MM.1S (cell line): ENCODE data around the gene SMR3B.
A peak's percentile ranks its signal among the peaks of the same experiment; 100 is the strongest.

Experiments used
- DNase-seq: peaks from one replicate; pipeline ENCODE4 v3.0.0-alpha.2; 2015
- H2AFZ ChIP-seq: fragments of 300-600 bp; sonication (generic); 2 replicates; pipeline ENCODE4 v1.6.0; 2016; ENCODE audit warnings: antibody characterized with exemption, low read length
- H3F3A ChIP-seq: fragments of 300-600 bp; sonication (generic); 2 replicates; pipeline ENCODE4 v1.6.1; 2016; ENCODE audit warnings: mild to moderate bottlenecking, antibody characterized with exemption, low read length, moderate library complexity, mixed read lengths; ENCODE audit not compliant: insufficient read depth
- H3K27ac ChIP-seq: fragments of 300-600 bp; sonication (generic); 2 replicates; pipeline ENCODE4 v1.5.1; 2016; ENCODE audit warnings: mild to moderate bottlenecking, low read length
- H3K27me3 ChIP-seq: fragments of 300-600 bp; sonication (generic); replicated peaks from 2 replicates; pipeline ENCODE4 v1.6.0; 2016; ENCODE audit warnings: low read length; ENCODE audit not compliant: insufficient read depth
- H3K36me3 ChIP-seq: fragments of 300-600 bp; sonication (generic); replicated peaks from 2 replicates; pipeline ENCODE4 v1.6.1; 2016; ENCODE audit warnings: mild to moderate bottlenecking, low read length, mixed read lengths; ENCODE audit not compliant: insufficient read depth
- H3K4me1 ChIP-seq: fragments of 300-600 bp; sonication (generic); 2 replicates; pipeline ENCODE4 v1.6.1; 2016; ENCODE audit warnings: low read length, mixed read lengths
- H3K4me2 ChIP-seq: fragments of 300-600 bp; sonication (generic); 2 replicates; pipeline ENCODE4 v1.6.0; 2016; ENCODE audit warnings: low read depth, low read length
- H3K4me3 ChIP-seq: fragments of 300-600 bp; sonication (generic); 2 replicates; pipeline ENCODE4 v1.5.1; 2016; ENCODE audit warnings: low read length, mixed read lengths
- H3K79me2 ChIP-seq: fragments of 300-600 bp; sonication (generic); 2 replicates; pipeline ENCODE4 v1.6.1; 2016; ENCODE audit warnings: mixed run types, low read length, mixed read lengths
- H3K9ac ChIP-seq: fragments of 300-600 bp; sonication (generic); 2 replicates; pipeline ENCODE4 v1.6.1; 2016; ENCODE audit warnings: low read length, mixed read lengths
- H3K9me2 ChIP-seq: fragments of 300-600 bp; sonication (generic); replicated peaks from 2 replicates; pipeline ENCODE4 v1.6.1; 2016; ENCODE audit warnings: mild to moderate bottlenecking, low read length, mixed read lengths; ENCODE audit not compliant: insufficient read depth
- H3K9me3 ChIP-seq: fragments of 300-600 bp; sonication (generic); replicated peaks from 2 replicates; pipeline ENCODE4 v1.6.1; 2016; ENCODE audit warnings: mild to moderate bottlenecking, low read length, mixed read lengths; ENCODE audit not compliant: insufficient read depth
- H4K20me1 ChIP-seq: fragments of 300-600 bp; sonication (generic); 2 replicates; pipeline ENCODE4 v1.6.1; 2016; ENCODE audit warnings: mild to moderate bottlenecking, low read length, moderate library complexity, mixed read lengths; ENCODE audit not compliant: insufficient read depth
- EZH2 ChIP-seq: fragments of 300-600 bp; sonication (generic); optimal IDR thresholded peaks from 2 replicates; pipeline ENCODE3; 2017; ENCODE audit warnings: low read depth, mild to moderate bottlenecking, antibody characterized with exemption, low read length, mixed read lengths
- EZH2phosphoT487 ChIP-seq: fragments of 300-600 bp; sonication (generic); IDR thresholded peaks from 2 replicates; pipeline ENCODE4 v1.6.1; 2018; ENCODE audit warnings: antibody characterized with exemption, low read length
- TF ChIP-seq, protein P1 (sequence below): fragments of 300-600 bp; sonication (generic); IDR thresholded peaks from 2 replicates; pipeline ENCODE4 v1.5.1; 2016; ENCODE audit warnings: antibody characterized with exemption, low read length, mixed read lengths

The SMR3B gene

DNA sequence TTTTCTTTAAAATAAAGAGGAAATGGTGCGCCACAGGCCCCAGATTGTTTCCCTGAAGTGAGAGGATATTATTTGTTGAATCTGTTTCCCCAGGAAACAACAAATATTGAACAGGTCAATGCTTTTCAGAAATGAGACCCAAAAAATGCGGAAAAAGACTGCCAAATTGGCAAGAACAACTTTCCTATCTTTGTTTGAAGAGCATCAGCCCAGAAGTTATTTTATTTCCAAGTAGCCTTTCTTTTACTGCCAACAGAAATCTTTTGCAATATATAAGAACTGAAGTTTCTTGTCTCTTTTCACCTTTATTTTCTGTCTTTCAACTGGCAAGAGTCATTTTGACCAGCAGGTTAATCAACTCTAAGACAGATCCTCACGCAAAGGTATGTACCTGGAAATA is 22.5 kb upstream of the SMR3B start, which contains the start of gene SMR3A:
Gene SMR3A, plus strand, starts transcription at position 301 of the 400 bp plus-strand sequence. CDS start 1,356 bp downstream, outside the sequence.
- Histone ChIP-seq H3F3A (no peaks in the 10 kb centered on the region), H3K4me3 (no peak within 1 kb of the TSS), H3K4me2 (no peak within 1 kb of the TSS), H3K9me2 (no peaks in the 10 kb centered on the region), H3K9me3 (no peaks in the 10 kb centered on the region), H3K27me3 (no peaks in the 10 kb centered on the region), H3K36me3 (no peaks in the 10 kb centered on the region), H4K20me1 (no peaks in the 10 kb centered on the region), H2AFZ (no peak within 1 kb of the TSS), H3K9ac (no peak within 1 kb of the TSS), H3K79me2 (no peaks in the 10 kb centered on the region), H3K27ac (no peak within 1 kb of the TSS), H3K4me1 (no peaks in the 10 kb centered on the region)
- TF ChIP-seq EZH2 (no peak), EZH2phosphoT487 (no peak)
- TF ChIP-seq, protein P1, sequence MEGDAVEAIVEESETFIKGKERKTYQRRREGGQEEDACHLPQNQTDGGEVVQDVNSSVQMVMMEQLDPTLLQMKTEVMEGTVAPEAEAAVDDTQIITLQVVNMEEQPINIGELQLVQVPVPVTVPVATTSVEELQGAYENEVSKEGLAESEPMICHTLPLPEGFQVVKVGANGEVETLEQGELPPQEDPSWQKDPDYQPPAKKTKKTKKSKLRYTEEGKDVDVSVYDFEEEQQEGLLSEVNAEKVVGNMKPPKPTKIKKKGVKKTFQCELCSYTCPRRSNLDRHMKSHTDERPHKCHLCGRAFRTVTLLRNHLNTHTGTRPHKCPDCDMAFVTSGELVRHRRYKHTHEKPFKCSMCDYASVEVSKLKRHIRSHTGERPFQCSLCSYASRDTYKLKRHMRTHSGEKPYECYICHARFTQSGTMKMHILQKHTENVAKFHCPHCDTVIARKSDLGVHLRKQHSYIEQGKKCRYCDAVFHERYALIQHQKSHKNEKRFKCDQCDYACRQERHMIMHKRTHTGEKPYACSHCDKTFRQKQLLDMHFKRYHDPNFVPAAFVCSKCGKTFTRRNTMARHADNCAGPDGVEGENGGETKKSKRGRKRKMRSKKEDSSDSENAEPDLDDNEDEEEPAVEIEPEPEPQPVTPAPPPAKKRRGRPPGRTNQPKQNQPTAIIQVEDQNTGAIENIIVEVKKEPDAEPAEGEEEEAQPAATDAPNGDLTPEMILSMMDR = no peak
- no peak for DNase-seq

DNA sequence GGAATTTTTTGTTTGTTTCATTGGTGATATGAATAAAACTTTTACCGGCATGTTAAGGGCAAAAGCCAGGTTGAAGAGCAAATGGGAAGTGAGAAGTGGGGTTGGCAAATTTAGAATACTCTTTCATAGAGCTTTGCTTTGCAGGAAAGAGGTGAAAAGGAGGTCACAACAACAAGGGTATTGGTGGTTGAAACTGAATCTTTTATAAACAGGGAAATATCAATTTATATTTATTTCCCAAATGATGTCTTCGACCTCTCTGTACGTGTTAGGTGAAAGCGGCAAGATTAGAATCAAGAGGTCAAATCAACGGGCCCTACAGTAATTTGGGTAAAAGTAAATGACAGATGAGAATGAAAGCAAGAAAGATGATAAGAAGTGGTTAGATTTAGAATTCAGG is 18.9 kb upstream of the SMR3B start:
- Histone ChIP-seq H3K9me3 (no peaks in the 10 kb centered on the region), H3K27me3 (no peaks in the 10 kb centered on the region), H3K4me2 (peak overlapping the region; percentile 1; the same call in 1 of the 2 replicates), H3K9me2 (no peaks in the 10 kb centered on the region), H3K9ac (no peak overlapping the region), H4K20me1 (no peaks in the 10 kb centered on the region), H3F3A (no peaks in the 10 kb centered on the region), H2AFZ (no peak overlapping the region), H3K4me3 (no peak overlapping the region), H3K4me1 (no peaks in the 10 kb centered on the region), H3K27ac (no peak overlapping the region), H3K79me2 (no peaks in the 10 kb centered on the region), H3K36me3 (no peaks in the 10 kb centered on the region)
- TF ChIP-seq EZH2 (no peak), EZH2phosphoT487 (no peak)
- TF ChIP-seq, protein P1 = no peak
- DNase-seq = peak; percentile 16

GRCh38 chr4:70365479-70365878 is 17.5 kb upstream of the SMR3B start:
- Histone ChIP-seq H3K27ac (no peak overlapping the region), H3K4me1 (no peaks in the 10 kb centered on the region), H3K79me2 (no peaks in the 10 kb centered on the region), H3K27me3 (no peaks in the 10 kb centered on the region), H3F3A (no peaks in the 10 kb centered on the region), H3K9ac (no peak overlapping the region), H3K4me3 (no peak overlapping the region), H3K9me3 (no peaks in the 10 kb centered on the region), H2AFZ (no peak overlapping the region), H3K4me2 (no peak overlapping the region), H4K20me1 (no peaks in the 10 kb centered on the region), H3K9me2 (no peaks in the 10 kb centered on the region), H3K36me3 (no peaks in the 10 kb centered on the region)
- TF ChIP-seq, protein P1 = no peak
- TF ChIP-seq EZH2phosphoT487 = no peak
- no peak for TF ChIP-seq EZH2
- DNase-seq = no peak
